Gastroesophageal sphincter (tissue), 3 donors: Measurements from ENCODE around the gene CSNK2A2.

ENCODE experiments used
- CTCF ChIP-seq, 4 experiments: fragments of 200-600 bp in 2 of 4; fragments of 450-650 bp in 2 of 4; sonication (generic) in 1 of 4; IDR thresholded peaks; one replicate each; pipeline ENCODE4 v1.5.1; 2017 to 2019; ENCODE audit warnings: antibody characterized with exemption in 4 of 4, mild to moderate bottlenecking in 2 of 4, moderate library complexity in 2 of 4
- POLR2A ChIP-seq, 2 donors: fragments of 450-650 bp; IDR thresholded peaks; one replicate each; pipeline ENCODE4 v1.6.1; 2017; ENCODE audit warnings: antibody characterized with exemption in 2 of 2, mild to moderate bottlenecking in 2 of 2, moderate library complexity in 1 of 2

- TF ChIP-seq CTCF (IDR thresholded peaks at IDR 0.05) (no peak), POLR2A (IDR thresholded peaks at IDR 0.05) (no peak)
Observed at GRCh38 chr16:58196898-58197313, 1.0 kb downstream of the CSNK2A2 start.
